GM21786 (cell line): ENCODE measurements around the gene CHL1.

Source experiments
- ATAC-seq: cut with Tn5 transposase; IDR thresholded peaks from one replicate; pipeline ENCODE4 v1.9.1; 2021; ENCODE audit not compliant: unreplicated experiment

The CHL1 gene

GRCh38 chr3:279325-279724 is 82.8 kb downstream of the CHL1 start:
- no peak for ATAC-seq

GRCh38 chr3:280681-281080 is 84.1 kb downstream of the CHL1 start:
- ATAC-seq, result peak; percentile 23

- no peak for ATAC-seq
These were observed 87.8 kb downstream of the CHL1 start for GRCh38 chr3:284322-284721.

GRCh38 chr3:288417-288816 is 91.9 kb downstream of the CHL1 start:
- ATAC-seq, result no peak

- no peak for ATAC-seq
These were observed 94.5 kb downstream of the CHL1 start for GRCh38 chr3:291028-291427.

- no peak for ATAC-seq
These were observed 95.3 kb downstream of the CHL1 start for GRCh38 chr3:291646-292436.

GRCh38 chr3:294096-294495 is 97.5 kb downstream of the CHL1 start:
- ATAC-seq, result no peak

GRCh38 chr3:294581-294980 is 98.0 kb downstream of the CHL1 start:
- no peak for ATAC-seq

- ATAC-seq, result no peak
These were observed 98.6 kb downstream of the CHL1 start for GRCh38 chr3:295166-295565.

GRCh38 chr3:297585-297984 is 101.0 kb downstream of the CHL1 start:
- no peak for ATAC-seq

- no peak for ATAC-seq
These were observed 103.2 kb downstream of the CHL1 start for GRCh38 chr3:299590-300301.

GRCh38 chr3:307182-307581 is 110.6 kb downstream of the CHL1 start:
- no peak for ATAC-seq

- ATAC-seq, result no peak
These were observed 112.2 kb downstream of the CHL1 start for GRCh38 chr3:308597-309321.

- ATAC-seq, result no peak
These were observed 115.7 kb downstream of the CHL1 start for GRCh38 chr3:312160-312733.

- no peak for ATAC-seq
These were observed 116.3 kb downstream of the CHL1 start for GRCh38 chr3:312911-313310.

GRCh38 chr3:317012-317411 is 120.4 kb downstream of the CHL1 start:
- ATAC-seq, result no peak

GRCh38 chr3:318903-319302 is 122.3 kb downstream of the CHL1 start:
- no peak for ATAC-seq

GRCh38 chr3:324423-324822 is 127.9 kb downstream of the CHL1 start:
- ATAC-seq, result no peak

GRCh38 chr3:325495-325894 is 128.9 kb downstream of the CHL1 start:
- no peak for ATAC-seq

GRCh38 chr3:330494-331115 is 134.0 kb downstream of the CHL1 start:
- ATAC-seq, result peak; percentile 72

- no peak for ATAC-seq
These were observed 135.3 kb downstream of the CHL1 start for GRCh38 chr3:331881-332280.
